ENCODE data around the gene CYP39A1.
A peak's percentile ranks its signal among the peaks of the same experiment; 100 is the strongest.

The CYP39A1 gene

DNA sequence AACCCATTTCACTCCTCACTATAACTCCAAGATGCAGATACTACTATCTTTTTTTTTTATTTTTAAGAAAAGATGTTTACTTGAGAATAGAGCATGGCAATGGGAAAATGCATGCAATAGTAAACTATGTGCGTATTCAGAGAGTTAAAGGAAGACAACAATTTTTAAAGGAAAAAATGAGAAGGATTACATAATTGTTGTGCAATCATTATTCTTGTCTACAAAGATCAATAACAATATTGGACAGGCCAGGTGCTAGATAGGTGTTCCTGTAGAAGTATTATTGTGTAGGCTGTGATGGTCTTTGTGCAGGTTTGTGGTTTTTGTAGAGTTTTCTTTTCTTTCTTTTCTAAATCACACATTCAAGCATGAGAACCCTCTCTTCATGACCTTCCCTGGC, 20.6 kb downstream of the CYP39A1 start:
- TF ChIP-seq CTCF (conservative IDR thresholded peaks at IDR 0.05) = no peak

GRCh38 chr6:46629691-46630090, 22.9 kb downstream of the CYP39A1 start:
- no peak for TF ChIP-seq CTCF (conservative IDR thresholded peaks at IDR 0.05)
- no peak overlapping the region for H3K27ac ChIP-seq

More for the DNA sequence above, 20.6 kb downstream of the CYP39A1 start:
- no peak overlapping the region for H3K27ac ChIP-seq

DNA sequence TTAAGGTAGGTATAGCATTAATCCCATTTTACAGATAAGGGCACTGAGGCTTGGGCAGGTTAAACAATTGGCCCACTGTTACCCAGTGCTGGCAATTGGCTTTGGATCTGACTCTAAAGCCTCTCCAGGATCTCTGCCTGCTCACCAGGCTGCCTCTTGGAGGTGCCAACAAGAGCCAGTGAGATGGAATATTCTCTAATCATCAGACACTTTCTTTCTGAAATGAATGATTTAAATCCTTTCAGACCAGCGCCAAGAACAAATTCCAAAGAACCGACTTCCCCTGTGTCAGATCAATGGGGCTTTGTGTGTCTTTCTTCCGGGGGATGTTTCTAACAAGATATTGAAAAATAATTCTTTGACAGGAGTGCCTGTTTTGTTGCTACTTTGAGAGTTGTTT, 23.6 kb downstream of the CYP39A1 start:
- H3K27ac ChIP-seq = no peak overlapping the region
- TF ChIP-seq CTCF (conservative IDR thresholded peaks at IDR 0.05) = no peak

DNA sequence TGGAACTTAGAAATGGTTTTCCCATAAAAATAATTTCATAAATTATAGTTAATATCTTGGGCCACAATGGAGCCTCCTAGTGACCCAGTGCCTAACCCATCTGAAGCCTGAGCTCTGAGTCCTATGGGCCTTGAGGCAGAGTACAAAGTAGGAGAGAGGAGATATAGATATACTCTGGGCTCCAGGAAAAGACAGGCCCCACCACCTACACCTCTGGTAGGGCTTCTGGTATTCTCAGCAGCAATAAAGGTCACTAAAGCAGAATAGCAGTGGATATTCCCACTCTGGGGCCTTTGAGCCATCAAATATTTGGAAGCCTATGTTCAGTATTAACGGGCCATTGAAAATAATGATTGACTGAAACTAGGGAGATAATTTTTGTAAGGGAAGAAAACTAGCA, 24.1 kb downstream of the CYP39A1 start:
- no peak overlapping the region for H3K27ac ChIP-seq

GRCh38 chr6:46626976-46627375, 25.6 kb downstream of the CYP39A1 start:
- no peak overlapping the region for H3K27ac ChIP-seq
- TF ChIP-seq CTCF (conservative IDR thresholded peaks at IDR 0.05) = no peak

More for the DNA sequence above, 24.1 kb downstream of the CYP39A1 start:
- no peak for TF ChIP-seq CTCF (conservative IDR thresholded peaks at IDR 0.05)

- TF ChIP-seq CTCF (conservative IDR thresholded peaks at IDR 0.05) = peak; percentile 69
- H3K27ac ChIP-seq = no peak overlapping the region
These were observed 26.2 kb downstream of the CYP39A1 start for GRCh38 chr6:46626228-46626909.

- no peak for TF ChIP-seq CTCF (conservative IDR thresholded peaks at IDR 0.05)
- no peak overlapping the region for H3K27ac ChIP-seq
These were observed 33.9 kb downstream of the CYP39A1 start for GRCh38 chr6:46618726-46619125.
